GM19193 (cell line): Measurements from ENCODE around the gene LMO7.

Experiments
- POLR2A ChIP-seq: IDR thresholded peaks from 4 replicates; pipeline ENCODE4 v1.6.1; 2011; ENCODE audit not compliant: insufficient read depth, insufficient read length; ENCODE audit errors: extremely low read depth

LMO7 gene

GRCh38 chr13:75770592-75771011, 134.5 kb downstream of the LMO7 start:
- TF ChIP-seq POLR2A: no peak

GRCh38 chr13:75771226-75771625, 135.1 kb downstream of the LMO7 start:
- TF ChIP-seq POLR2A: no peak

DNA sequence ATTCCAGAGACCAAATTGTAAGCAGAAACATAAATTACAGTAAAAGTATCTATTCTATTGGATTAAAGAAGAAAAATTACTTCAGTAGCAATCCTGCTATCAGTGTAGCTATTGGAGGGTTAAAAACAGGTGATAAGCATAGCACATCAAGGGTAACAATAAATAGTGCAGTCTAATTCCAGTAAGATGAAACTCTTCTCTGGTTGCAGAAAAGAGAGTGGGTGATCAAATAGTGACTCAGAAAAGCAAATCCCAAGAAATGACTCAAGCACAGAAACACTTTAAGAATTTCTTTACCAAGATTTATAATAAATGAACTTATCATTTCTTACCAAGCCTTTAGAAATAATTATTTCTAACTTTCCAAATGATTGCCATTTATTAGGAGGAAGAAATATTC, 135.7 kb downstream of the LMO7 start:
- no peak for TF ChIP-seq POLR2A

DNA sequence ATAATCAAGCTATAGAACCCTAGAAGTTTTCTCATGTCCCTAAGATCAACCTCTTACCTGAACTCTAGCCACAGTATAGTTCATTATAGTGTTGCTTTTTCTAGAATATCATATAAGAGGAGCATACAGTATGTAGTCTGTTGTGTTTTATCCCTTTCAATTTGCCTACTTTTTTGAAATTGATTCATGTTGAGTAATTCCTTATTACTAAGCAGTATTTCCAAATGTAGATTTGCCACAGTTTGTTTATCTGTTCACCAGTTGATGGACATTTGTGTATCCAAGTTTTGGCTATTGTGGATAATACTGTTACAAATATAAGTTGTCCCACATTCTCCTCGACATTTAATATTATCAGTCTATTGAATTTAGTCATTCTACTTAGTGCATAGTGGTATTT, 138.0 kb downstream of the LMO7 start:
- TF ChIP-seq POLR2A: no peak

GRCh38 chr13:75776550-75776949, 140.4 kb downstream of the LMO7 start:
- TF ChIP-seq POLR2A: no peak

DNA sequence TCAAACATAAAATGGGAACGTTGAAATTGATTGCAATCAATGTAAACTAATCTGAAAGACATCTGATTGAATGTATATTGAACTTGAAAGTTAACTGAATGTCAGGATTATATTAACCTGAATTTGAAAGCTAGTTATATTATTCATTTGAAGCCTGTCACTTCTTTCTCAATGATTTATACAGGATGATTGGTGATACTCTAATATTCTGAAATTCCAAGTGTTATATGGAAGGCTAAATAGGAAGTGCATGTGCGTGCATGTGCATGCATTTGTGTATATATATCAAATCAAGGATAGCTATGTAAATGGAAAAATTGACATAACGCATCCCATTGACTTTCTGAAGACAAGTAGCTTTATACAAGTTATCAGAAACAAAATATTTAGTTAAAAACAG, 143.3 kb downstream of the LMO7 start:
- no peak for TF ChIP-seq POLR2A

GRCh38 chr13:75782985-75783384, 146.9 kb downstream of the LMO7 start:
- TF ChIP-seq POLR2A: no peak

GRCh38 chr13:75784003-75784402, 147.9 kb downstream of the LMO7 start:
- TF ChIP-seq POLR2A: no peak

- TF ChIP-seq POLR2A: no peak
Observed at GRCh38 chr13:75785130-75785529, 149.0 kb downstream of the LMO7 start.

DNA sequence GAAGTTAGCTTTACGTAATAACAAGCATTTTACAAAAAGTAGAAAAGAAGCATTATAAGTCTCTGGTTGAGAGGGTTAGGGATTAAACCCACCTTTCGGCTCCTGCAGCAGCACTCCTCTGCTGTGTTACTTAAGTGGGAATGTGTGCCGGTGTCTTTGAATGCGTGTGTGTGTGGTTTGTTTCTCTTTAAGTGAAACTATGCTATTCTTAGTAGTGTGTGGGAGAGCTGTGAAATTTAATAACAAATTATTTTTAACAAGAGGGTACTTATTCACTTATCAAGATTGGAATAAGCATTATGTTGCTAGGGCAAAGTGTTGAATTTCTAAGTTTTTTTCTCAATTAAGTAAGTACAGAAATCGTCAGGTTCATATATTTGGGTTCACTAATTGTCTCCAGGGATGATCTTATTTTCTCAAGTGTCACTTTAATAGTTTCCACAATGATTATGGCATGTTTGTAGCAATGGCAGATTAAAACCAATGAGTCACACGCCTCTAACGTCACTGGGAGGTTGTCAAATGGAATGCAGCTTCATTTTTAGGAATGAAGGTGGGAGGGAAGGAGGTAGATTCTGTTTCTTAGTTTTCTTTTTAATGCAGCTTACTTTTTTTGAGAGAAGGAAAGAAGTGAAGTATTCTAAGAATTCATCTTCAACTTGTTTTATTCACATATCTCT, 151.3 kb downstream of the LMO7 start:
- TF ChIP-seq POLR2A: no peak

DNA sequence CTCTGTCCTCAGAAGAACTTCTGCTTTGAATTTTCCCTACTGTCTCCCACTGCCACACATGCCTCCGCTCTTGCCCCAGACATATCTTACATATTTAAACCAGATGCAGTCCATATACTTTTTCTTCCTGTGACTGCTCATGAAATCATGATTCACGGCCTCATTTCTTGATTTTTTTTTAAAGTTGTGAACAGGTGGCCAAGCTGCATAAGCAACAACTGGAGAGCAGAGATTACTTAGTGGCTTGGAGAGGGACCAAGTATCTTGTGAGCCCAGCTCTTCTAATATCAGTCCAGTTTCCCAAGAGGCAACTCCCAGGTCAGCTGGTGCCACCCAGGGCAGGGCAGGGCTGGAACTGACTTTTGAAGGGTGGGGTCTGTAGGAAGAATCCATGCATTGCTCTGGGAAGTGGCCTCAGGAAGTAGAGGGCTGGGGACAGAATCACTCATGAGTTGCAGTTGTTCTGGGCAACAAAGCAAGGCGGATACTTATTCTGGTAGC, 152.4 kb downstream of the LMO7 start:
- no peak for TF ChIP-seq POLR2A

DNA sequence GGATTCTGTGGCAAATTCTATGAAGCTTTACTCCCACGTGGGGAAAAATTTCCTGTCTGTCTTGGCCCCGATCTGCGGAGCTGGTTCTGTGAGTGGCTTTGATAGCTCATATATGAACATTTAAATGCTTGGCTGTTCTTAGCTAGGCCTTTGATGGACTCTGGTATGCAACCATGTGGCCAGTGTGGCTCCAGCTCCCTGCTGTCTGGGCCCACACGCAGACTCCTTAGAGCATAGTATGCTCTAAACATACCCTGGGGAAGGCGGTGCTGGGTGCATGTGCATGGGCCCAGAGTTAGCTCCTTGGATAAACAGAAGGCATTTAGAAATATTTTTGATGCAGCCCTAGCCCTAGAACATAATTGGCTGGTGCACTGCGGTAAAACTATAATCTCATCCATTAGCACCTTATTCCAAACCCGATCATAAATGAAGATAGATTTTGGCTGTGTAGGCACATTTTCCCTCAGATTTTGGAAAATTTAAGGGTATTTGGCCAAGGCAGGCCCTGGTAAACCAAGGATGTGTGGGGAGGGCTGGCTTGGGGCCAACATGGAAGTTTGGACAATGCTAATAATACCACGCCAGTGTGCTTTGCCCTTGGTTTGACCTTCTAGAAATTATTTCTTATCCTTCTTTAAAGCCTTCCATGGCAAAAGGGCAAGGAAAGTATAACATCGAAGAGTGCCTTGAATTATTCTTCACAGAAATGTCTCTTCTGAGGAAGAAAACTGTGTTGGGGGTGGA, 153.5 kb downstream of the LMO7 start:
- TF ChIP-seq POLR2A: no peak

DNA sequence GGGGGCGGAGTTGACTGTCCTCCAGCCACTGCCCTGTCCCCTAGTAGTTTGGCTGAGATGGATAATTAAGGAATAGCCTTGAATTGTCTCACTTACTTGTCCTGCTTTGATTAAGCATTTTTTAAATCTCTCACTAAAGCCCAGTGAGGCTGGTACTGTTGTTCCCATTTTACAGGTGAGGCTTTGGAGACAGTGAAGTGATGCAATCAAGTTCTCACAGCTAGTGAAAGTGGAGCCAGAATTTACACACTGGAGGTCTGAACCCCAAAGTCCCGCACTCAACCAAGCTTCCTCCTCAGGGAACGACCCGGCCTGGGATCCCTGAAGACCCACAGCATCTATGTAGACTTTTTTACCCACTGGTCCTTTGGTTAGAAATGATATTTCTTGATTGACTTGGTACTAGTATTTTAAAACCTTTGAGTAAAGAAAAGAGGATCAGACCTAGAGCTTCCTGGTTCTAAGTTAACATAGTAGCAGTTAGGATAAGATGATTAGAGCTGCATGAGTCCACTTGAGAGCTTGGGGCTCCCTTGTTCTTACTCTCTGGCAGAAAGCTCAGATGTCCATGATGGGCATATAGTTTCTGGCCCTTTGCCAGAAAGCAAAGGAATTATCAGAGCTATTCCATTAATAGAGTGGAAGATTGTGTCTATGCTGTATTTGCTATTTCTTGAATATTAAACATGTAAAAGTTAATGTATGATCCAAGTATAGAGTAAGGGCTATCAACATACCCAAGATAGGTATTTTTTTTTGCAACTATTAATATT, 154.3 kb downstream of the LMO7 start:
- no peak for TF ChIP-seq POLR2A

DNA sequence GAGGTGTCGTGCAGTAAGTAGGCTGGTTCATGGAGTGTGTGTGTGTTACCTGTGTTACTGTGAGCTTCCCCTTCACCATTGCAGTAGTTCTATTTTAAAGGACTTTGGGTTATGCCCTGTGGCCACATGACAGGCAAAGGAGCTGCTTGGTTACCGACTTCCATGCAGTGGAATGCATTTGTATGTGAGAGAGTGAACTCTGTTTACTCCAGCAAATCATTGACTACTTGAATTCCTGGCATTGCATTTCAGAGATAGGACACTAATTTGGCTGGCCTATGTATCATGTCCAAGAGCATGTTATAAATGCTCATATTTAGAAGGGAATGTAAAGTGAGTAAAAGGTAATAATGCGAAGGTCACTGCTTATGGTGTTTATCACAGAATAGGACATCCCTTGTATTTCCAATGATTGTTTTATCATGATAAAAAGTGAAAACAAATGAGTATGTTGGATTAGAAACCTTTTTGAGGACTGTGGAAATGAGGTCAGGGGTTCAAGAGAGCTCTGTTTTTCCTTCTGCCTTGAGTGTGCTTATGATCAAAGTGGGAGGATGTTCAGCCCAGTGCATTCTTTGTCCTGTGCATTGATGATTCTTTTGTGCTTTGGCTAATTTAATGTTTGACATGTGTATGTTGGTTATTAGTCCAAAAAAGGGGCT, 156.5 kb downstream of the LMO7 start:
- no peak for TF ChIP-seq POLR2A

DNA sequence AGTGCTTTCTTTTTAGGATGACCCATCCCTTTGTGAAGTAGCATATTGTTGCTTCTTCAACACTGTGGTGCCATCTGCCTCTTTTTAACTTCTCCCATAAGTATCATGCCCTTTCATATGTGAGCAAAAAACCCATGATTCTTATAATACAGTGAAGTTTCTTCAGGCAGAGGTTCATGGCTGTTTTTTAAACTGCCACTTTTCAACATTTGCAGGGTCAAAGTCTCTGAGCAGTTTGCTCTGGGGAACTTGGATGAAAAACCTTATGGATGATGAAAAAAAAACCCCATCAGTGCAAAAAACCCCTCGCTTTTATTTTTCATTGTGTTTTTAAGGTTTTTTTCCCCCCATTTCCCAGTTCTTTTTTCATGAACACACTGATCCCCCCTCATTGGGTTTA, 158.5 kb downstream of the LMO7 start:
- TF ChIP-seq POLR2A: no peak
